HL-60/S4 treated with phorbol 12-myristate 13-acetate at 8.2 ng/mL for 4 days and 3 days (cell line): ENCODE data around the gene RAD51AP1.

Experiments
- in situ Hi-C: fragments of 300-500 bp; cut with MboI; formaldehyde crosslinking; loops from 2 replicates; pipeline ENCODE4 v1.15.0; 2022; ENCODE audit warnings: low sequenced_read_pairs

RAD51AP1 gene

DNA sequence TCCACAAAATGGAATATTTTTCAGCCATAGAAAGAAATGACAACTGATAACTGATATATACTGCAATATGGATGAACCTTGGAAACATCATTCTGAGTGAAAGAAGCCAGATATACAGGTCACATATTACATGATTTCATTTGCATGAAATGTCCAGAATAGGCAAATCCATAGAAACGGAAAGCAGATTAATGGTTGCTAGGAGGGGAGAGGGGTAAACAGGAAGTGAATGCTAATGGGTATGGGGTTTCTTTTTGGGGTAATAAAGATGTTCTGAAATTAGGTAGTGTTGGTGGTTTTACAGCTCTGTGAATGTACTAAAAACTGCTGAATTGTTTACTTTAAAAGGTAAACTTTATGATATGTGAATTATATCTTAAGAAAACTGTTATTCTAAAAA lies 6.5 kb downstream of the RAD51AP1 start:
- in situ Hi-C loops: no loop called here

DNA sequence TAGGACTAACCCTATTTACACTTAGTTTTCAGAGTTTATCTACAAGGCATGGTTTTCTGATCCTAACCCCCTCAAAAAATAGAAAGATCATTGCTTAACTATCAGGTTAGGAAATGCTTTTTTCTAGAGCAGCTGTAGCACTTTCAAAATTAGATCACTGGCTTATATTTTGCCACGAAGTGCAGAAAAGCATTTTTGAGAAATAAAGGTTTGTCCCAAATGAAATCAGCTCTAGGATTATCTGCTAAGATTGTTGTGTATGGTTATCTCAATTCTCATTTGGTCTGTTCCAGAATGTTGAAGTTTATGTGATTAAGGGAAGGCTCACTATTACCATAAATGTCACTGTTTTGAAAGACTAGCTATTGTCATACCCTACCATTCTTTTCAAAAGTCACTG lies 13.5 kb downstream of the RAD51AP1 start:
- in situ Hi-C loops: no loop called here

DNA sequence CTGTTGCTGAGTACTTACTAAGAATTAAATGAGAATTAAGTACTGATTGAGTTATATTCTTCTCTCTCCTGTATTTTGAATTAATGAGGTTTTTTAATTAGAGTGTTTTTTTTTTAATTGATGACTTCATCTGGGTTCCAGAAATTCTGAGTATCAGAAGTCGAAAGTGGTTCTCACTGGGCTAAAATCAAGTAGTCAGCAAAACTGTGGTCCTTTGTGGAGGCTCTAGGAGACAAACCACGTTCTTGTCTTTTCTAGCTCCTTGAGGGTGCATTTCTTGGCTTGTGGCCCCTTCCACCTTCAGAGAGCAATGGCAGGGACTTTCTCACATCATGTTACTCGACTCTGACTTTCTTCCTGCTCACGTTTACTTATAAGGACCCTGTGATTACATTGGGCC lies 15.3 kb downstream of the RAD51AP1 start:
- in situ Hi-C loops: no loop called here

DNA sequence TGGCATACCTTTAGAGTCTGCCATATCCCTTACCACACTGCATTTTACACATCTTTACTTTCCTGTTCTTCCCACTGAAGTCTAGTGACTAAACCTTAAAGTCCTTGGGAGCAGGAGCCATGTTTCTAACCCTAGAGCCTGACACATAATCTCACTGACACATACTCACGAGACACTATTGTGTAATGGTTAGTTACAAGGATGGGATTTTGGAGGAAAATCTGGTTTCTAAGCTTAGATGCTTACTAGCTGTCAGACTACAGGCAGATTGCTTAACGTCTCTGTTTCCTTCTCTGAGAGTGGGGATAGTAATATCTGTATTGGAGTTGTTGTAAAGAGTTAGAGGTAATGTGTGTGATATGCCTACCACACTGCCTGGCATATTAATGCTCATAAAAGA lies 17.1 kb downstream of the RAD51AP1 start:
- in situ Hi-C loops: no loop called here

DNA sequence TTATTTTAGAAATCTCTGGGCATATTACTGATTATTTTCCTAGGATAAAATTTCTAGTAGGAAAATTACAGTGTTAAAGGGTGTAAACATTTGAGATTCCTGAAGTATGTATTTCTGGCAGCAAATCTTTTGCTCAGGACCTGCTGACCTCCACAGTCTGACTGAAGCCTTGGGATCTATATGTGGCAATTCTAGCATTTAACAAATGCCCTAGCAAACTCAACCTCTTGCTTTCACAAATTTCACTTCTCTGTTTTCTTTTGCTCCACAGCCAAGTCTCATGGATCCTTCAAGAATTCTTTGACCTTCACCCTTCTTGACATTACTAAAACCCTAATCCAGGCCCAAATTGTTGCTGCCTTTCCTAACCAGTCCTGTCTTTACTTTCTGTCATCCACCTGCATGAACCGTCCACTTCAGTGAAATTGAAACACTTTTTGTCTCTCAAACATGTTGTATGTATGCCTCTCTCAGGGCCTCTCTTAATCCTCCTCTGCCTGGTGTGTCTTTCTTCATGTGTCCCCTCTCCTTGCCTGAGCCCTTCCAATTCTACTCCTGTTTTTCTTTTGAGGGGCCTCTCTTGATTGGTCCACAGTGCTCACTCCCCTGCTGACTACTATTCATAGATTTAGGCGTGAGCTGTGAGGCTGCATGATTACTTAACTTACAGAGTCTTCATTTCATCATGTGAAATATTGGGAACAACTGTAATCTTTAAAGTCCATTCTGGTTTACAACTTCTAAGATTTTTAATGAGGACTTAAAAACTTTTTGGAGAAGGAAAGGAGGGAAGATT lies 18.2 kb downstream of the RAD51AP1 start:
- in situ Hi-C loops: no loop called here

DNA sequence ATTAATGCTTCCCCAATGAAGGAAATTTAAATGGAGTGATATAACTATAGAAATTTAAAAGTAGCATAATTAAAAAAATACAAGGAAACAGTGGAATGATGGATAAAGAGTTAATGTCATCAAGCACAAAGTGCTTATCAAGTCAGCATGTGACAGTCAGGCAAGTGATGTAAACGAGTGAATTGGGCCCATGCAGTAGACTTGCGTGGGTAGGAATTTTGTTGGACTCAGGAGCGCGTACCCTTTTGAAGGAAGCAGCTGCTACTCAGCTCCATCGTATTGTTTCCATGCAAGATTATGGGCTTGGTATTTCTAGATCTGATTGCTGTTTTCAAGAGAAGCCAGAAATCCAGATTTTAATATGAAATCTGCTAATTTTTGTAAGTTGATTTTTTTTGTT lies 18.9 kb downstream of the RAD51AP1 start:
- in situ Hi-C loops: no loop called here

DNA sequence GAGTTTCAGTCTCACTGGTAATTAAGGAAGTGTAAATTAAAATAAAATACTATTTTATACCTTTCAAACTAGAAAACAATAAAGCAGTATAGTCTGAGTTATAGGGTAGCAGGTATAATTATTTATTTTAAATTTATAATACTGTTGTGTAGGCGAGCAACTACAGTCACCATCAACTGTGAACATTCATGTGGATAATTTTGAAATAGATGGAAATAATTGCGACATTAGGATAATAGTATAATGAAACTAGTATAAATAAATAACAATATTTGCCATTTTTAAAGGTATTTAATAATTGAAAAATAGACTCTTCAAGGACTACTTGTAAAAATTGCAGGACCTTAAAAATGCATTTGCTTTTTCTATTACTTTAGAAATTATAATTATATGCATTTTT lies 19.5 kb downstream of the RAD51AP1 start:
- in situ Hi-C loops: no loop called here

DNA sequence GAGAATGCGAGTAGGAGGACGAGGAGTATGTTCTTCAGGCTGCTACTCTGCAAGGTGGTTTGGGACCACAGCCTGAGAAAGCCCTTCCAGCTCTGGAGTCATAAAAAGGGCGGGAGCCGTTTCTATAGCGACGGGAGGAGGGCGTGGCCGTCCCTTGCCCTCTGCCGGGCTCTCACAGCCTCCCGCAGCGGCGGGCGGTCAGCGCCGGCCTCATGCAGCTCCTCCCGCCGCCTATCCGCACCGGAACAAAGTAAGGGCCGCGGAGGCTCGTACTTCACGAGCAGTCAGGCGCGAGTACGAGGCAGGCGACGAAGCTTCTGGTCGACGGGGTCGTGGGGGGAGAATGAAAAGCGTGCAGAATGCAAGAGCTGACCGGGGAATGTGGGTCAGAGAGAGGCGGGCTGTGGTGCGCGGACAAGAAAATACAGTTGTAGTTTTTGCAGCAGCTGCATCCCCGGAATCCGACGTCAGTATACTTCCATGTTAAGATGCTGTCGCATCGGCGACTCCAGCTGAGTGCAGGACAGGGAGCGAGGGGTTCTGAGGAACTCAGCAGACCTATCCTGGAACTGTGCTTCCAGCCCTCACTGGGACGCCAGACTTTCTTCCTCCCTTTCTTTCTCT lies 23.5 kb downstream of the RAD51AP1 start, which contains the start of gene DYRK4:
Gene DYRK4, plus strand, starts transcription at position 175 of the 624 bp plus-strand sequence. Its CDS starts 38 bp downstream, at position 213.
- in situ Hi-C loops: no loop called here

DNA sequence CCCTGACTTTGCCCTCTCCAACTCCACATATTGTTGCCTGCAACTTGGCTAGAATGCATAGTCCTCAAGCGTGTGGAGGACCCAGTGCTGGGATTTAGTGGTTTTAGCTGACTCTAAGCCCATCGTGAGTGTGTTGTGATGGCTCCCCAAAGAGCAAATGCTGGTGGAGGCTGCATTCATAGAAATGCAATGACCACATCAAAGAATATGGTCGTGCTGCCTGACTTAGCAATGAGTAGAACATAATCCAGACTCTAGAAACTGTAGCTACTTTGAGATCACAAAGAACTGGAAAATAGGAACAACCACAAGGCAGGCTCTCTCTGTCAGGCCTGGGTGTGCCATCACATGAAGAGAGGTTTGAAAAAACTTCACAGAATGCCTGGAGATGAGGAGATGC lies 24.6 kb downstream of the RAD51AP1 start:
- in situ Hi-C loops: no loop called here

DNA sequence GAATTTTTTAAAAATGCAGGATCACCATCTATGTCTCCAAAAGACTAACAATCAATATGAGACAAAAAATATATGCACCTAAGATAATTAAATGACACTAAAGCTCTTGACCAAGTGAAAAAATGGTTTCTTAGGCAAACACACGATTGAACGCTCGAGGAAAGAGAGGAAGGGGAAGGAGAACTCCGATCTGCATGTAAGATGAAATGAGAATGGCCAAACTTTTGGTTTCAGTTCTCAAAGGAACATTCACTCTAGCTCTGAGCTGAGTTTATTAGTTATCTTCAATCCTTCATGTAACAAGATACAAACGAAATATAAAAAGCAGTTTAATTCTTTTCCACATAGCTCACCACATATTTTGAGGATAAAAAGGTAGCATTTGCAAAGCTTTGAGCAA lies 26.1 kb downstream of the RAD51AP1 start:
- in situ Hi-C loops: no loop called here

DNA sequence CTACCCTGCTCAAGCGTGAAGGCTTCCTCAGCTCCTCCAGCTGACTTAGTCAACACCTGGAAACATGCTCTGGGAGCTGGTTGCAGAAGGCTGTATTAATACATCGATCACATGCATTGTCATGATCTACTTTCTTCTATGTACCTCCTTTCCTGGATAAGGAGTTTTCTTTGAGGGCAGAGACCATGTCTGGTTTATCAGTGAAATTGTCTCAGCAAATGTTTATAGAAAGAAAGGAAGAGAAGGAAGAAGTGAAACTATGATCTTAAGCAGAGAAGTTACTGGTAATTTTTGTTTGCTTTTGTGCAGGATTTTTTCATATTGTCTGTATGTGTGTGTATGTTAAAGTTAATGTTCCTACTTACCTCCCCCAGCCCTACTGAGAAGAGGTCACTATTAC lies 27.8 kb downstream of the RAD51AP1 start:
- in situ Hi-C loops: no loop called here

DNA sequence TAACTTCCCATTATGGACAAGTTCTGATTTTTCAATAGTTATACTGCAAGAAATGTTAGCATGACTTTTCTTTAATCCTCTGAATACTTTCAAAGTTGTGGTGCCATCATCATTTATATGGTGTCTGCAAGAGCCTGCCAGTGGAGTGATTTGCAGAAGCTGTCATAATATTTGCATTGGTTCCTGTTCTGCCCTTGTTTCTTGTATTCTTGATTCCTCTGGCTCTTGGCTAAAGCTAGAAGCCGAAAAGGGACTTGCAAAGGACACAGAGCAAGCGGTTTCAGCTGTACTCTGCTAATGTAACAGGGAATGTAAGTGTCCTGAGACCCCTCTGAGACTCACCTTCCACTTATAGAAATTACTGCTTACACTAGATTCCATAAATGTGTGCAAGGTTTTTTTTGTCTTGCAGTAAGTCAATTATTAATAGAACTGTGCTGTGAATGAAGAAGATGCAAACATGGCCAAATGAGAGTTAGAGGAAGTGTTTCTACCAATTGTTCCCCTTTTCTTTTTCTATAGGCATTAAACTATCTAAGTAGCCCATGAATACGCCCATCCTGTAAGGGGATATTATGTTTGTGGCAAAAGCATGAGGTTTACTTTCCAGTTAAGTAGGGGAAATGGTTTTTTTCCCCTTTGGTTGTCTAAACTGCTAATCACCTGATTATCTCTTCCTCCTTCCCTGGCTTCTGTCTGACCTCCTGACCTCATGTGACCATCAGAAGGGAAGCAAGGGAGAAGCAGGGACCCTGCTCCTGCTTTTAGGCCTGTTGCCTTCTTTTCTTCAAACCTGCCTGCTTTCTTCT lies 28.6 kb downstream of the RAD51AP1 start:
- in situ Hi-C loops: no loop called here

DNA sequence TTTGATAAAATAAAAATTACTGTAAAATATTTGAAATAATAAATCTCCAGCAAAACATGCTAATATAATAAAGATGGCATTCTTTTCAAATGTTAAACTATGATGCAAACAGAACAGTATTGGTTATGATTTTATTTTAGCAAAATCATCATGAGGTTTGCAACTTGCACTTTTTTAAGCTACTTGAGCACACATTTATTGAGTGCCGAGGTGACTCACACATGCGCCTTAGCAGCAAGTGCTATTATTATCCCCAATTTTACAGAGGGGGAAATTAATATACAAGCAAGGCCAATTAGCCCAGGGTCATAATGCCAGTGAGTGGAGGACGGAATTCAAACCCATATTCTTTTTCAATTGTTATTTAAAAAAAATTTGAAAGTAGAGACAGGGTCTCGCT lies 30.6 kb downstream of the RAD51AP1 start:
- in situ Hi-C loops: no loop called here

DNA sequence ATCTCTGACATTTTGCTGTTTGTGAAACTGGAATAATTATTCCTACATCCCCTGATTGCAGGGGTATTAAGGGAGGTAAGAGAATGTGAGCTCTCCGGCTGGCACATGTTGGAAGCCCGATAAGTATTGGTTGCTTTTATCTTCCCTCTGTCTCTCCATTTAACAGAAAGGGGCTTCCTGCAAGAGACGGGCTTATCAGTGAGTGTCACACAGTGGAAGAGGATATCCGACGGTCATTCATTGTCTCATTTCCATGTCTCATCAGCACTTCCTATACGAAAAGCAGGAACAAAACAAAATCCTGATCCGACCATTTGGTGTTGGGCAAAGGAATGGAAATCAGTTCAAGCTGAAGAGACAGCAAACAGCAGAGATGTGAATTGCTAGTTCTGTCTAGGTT lies 34.0 kb downstream of the RAD51AP1 start:
- in situ Hi-C loops: no loop called here

DNA sequence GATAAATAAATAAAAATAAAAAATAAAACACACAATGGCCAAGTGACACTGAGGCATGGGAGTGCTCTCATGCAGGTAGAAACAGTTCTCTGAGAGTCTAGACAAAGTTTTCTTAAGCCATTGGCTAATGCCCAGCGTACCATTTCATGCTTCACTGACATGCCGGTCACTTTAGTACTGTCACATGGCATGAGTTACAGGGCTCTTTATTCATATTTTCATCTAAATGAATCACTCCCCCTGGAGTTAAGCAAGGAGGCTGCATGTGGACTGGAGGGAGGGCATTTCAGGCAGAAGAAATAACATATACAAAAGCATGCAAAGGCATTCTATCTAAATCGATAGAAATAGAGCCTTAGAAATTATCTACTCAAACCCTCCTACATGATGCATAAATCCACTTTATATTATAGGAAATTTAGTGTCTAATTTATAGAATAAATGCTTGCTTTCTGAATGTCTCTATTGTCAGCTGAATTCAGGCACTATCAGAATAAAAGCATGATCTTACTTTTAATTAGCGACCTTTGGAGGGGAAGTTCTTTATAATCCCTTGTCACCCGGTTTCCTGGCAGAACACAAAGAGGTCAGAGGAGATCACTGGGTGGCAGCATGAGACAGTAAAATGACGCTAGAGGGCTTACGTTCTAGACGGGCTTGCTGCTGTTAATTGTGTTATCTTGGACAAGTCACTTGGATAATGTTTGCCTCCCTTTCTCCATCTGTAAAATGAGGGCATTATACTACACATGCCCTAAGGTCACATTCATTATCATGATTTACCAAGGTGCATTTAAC lies 40.8 kb downstream of the RAD51AP1 start:
- in situ Hi-C loops: no loop called here

DNA sequence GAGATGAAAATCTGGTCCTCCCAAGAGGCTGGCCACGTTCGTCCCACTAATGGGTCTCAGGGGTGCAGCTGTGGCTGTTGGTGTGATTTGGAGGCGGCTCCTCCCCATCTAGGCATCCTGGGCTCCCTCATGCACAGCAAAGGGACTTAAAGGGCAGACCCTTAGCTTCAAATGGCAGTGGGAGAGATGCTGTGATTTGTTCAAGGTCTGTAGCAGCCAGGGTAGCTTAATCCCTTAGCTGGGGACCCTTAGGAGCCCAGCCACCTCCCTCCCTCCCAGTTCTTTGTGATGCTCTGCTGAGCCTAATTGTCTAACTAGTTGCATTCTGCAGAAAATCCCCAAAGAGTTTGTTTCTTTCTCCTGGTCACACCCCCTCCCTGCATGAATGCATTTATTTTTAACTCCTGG lies 41.6 kb downstream of the RAD51AP1 start:
- in situ Hi-C loops: no loop called here

DNA sequence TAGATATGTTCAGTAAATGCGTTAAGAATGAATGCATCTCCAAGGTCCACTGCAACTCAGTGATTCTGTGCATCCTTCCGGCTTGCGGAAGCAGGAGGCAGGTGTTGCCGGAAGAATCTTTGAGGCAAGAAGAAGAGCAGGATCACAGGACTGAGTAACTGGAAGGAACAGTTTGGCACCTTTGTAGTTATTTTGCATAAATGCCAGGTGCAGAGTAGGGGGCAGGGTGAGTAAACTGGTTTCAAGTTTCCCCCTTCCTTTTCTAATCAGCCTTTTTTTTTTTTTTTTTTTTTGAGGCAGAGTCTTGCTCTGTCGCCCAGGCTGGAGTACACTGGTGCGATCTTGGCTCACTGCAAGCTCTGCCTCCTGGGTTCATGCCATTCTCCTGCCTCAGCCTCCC lies 45.6 kb downstream of the RAD51AP1 start:
- in situ Hi-C loops: no loop called here

DNA sequence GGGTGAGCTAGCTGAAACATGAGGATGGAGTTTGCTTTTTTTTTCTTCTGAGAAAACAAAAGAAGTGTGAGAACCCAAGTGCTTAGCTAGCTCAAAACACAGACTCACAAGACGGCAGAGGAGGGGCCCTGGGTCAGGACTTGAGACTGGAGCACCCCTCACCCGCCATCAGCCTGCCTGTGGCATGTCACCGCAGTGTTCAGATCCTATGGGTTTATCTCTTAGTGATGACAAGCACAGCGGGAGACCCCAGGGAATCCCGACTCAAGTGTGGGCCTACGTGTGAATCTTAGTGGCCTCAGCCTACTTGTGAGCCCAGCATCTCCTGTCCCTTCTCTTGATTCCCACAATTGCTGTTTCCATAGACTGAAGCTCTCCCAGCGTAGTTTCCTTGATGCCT lies 46.2 kb downstream of the RAD51AP1 start:
- in situ Hi-C loops: no loop called here

DNA sequence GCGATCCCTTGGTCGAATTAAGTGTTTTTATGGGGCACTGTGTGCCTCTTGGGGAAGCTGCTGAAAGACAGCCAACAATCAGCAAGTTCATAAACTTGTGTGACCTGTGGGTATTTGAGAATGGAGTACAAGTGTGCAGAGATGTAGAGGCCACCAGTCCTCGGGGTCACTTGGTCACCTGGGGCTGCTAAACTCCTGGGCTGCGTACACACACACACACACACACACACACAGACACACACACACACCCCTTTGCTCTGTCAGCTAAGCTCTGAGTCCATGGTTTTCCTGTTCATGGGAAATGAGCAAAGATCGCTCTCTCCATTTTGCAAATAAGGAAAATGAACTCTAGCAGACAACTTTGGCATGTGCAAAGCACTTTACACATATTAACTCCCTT lies 47.8 kb downstream of the RAD51AP1 start:
- in situ Hi-C loops: no loop called here

DNA sequence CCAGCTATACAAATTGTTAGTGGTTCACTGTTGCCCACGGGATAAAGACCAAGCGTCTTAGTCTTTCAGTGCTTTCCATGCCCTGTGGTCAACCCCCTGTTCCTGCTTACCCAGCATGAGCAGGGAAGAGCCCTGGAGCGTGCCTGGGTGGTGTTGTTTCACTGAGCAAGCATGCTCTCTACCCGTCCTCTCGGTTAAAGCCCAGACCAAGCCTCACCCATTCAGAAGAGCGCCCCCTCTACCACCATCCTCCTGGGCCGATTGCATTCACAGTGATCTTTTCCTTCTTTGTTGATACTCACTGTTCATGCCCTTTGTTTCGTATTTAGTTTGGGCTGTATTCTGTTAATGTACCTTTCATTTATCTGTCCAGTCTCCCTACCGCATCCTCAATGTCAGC lies 48.4 kb downstream of the RAD51AP1 start:
- in situ Hi-C loops: no loop called here

DNA sequence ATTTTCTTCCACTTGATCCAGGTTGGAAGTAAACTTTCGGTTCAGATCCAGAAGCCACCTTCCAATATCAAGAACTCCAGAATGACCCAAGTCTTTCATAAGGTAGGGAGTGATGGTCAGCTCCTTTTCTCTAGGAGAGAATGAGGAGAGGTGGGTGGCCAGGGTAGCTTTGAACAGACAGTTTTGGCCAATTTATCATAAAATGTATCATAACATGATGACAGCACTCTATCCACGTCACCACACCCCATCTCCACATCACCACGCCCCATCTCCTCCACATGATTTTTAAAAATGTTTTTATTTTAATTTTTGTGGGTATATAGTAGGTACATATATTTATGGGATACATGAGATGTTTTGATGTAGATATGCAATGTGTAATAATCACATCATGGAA lies 50.2 kb downstream of the RAD51AP1 start:
- in situ Hi-C loops: no loop called here
